H1 (cell line): ENCODE measurements around the gene RCAN3. TPM values are rescaled to one million over a fixed set of nuclear protein-coding genes. Genes with fewer than 3 reads are reported as not detected.

Source experiments
- CTCF ChIA-PET: fragments of 300-600 bp; sonication (Branson Sonifier 250); formaldehyde crosslinking; loops from one replicate; lab custom pipeline; 2021; ENCODE audit not compliant: partially characterized antibody; lab: Charles Lee
- POLR2A ChIA-PET: fragments of 300-600 bp; sonication (Branson Sonifier 250); formaldehyde crosslinking; loops from one replicate; lab custom pipeline; 2021; ENCODE audit warnings: inconsistent platforms; ENCODE audit not compliant: partially characterized antibody; lab: Charles Lee
- DNase-seq, 2 experiments: peaks; one replicate each; pipeline versions ENCODE4 v3.0.0 to v3.0.0-alpha.2; 2010 to 2022; ENCODE audit warnings: low spot score in 2 of 2, low read depth in 1 of 2, mixed read lengths in 1 of 2
- FAIRE-seq: peaks from 2 replicates; lab custom pipeline; 2011; peaks lifted over from hg19 to GRCh38; lab: Jason Lieb, UNC
- H2AFZ ChIP-seq: 2 replicates; pipeline ENCODE4 v1.8.1; 2012; ENCODE audit warnings: low read length, inconsistent platforms
- H2AK5ac ChIP-seq: 2 replicates; pipeline ENCODE4 v1.6.1; 2013; ENCODE audit warnings: low read depth, low read length
- H2BK120ac ChIP-seq: replicated peaks from 2 replicates; pipeline ENCODE3; 2013; ENCODE audit warnings: low read depth, low read length, inconsistent platforms
- H2BK12ac ChIP-seq: 2 replicates; pipeline ENCODE4 v1.6.1; 2013; ENCODE audit warnings: low read depth, low read length
- H2BK15ac ChIP-seq: 2 replicates; pipeline ENCODE4 v1.6.1; 2013; ENCODE audit warnings: low read length
- H2BK20ac ChIP-seq: 2 replicates; pipeline ENCODE4 v1.6.1; 2013; ENCODE audit warnings: low read length
- H2BK5ac ChIP-seq: 2 replicates; pipeline ENCODE4 v1.6.1; 2013; ENCODE audit warnings: low read depth, low read length
- H3K14ac ChIP-seq: 2 replicates; pipeline ENCODE4 v1.6.1; 2013; ENCODE audit warnings: inconsistent platforms; ENCODE audit not compliant: insufficient read length
- H3K18ac ChIP-seq: 2 replicates; pipeline ENCODE4 v1.6.1; 2013; ENCODE audit warnings: low read length; ENCODE audit errors: extremely low read depth
- H3K23ac ChIP-seq: 2 replicates; pipeline ENCODE4 v1.6.1; 2013; ENCODE audit warnings: inconsistent platforms; ENCODE audit not compliant: insufficient read length
- H3K23me2 ChIP-seq: 2 replicates; pipeline ENCODE4 v1.6.1; 2013; ENCODE audit warnings: low read depth, low read length
- H3K27ac ChIP-seq: 2 replicates; pipeline ENCODE4 v1.6.1; 2011; ENCODE audit warnings: low read depth, low read length, inconsistent platforms
- H3K27me3 ChIP-seq, 4 experiments: replicated peaks in 1 of 4; 1 replicate in 1 of 4; 2 replicates in 3 of 4; pipeline versions ENCODE4 v1.6.1 to v1.8.1; 2011 to 2013; ENCODE audit warnings: low read length in 3 of 4, mild to moderate bottlenecking in 3 of 4, inconsistent platforms in 2 of 4, mixed read lengths in 2 of 4, moderate library complexity in 1 of 4; ENCODE audit not compliant: control insufficient read depth in 3 of 4, insufficient read depth in 3 of 4; ENCODE audit errors: extremely low read depth in 1 of 4
- H3K36me3 ChIP-seq, 4 experiments: 2 replicates each; pipeline versions ENCODE4 v1.6.1 to v1.8.1; 2011 to 2013; ENCODE audit warnings: mild to moderate bottlenecking in 4 of 4, low read length in 3 of 4, moderate library complexity in 2 of 4, control low read depth in 1 of 4, inconsistent platforms in 1 of 4; ENCODE audit not compliant: insufficient read depth in 4 of 4, control insufficient read depth in 2 of 4
- H3K4ac ChIP-seq: replicated peaks from 2 replicates; pipeline ENCODE3; 2013; ENCODE audit warnings: low read length, low read depth, mixed read lengths, inconsistent platforms; ENCODE audit not compliant: insufficient read length
- H3K4me1 ChIP-seq, 4 experiments: replicated peaks in 1 of 4; 1 replicate in 1 of 4; 2 replicates in 3 of 4; pipeline versions ENCODE4 v1.6.1 to v1.8.1; 2011 to 2013; ENCODE audit warnings: low read length in 3 of 4, inconsistent platforms in 2 of 4, mixed read lengths in 1 of 4; ENCODE audit not compliant: insufficient read depth in 4 of 4, control insufficient read depth in 3 of 4
- H3K4me2 ChIP-seq, 2 experiments: 2 replicates each; pipeline versions ENCODE4 v1.6.1 to v1.8.1; 2011 to 2013; ENCODE audit warnings: low read depth in 2 of 2, low read length in 2 of 2, control low read depth in 1 of 2, inconsistent platforms in 1 of 2, mild to moderate bottlenecking in 1 of 2; ENCODE audit not compliant: insufficient read depth in 1 of 2
- H3K4me3 ChIP-seq, 4 experiments: fragments of 200-600, 300-600 bp in 1 of 4; sonication (generic), shearing (Covaris generic), sonication (Bioruptor Twin) in 1 of 4; 2 replicates each; pipeline versions ENCODE4 v1.5.1 to v1.8.1; 2011 to 2016; ENCODE audit warnings: low read length in 4 of 4, low read depth in 3 of 4, control low read depth in 2 of 4, inconsistent platforms in 2 of 4, mild to moderate bottlenecking in 2 of 4, mixed read lengths in 1 of 4, moderate library complexity in 1 of 4; ENCODE audit not compliant: insufficient read depth in 2 of 4; ENCODE audit errors: extremely low read depth in 1 of 4
- H3K56ac ChIP-seq: replicated peaks from 2 replicates; pipeline ENCODE3; 2013; ENCODE audit warnings: low read depth, mild to moderate bottlenecking, mixed read lengths, low read length, inconsistent platforms; ENCODE audit not compliant: insufficient read length
- H3K79me1 ChIP-seq: 2 replicates; pipeline ENCODE4 v1.6.1; 2013; ENCODE audit warnings: low read depth, low read length, control low read depth
- H3K79me2 ChIP-seq, 2 experiments: 2 replicates each; pipeline versions ENCODE4 v1.6.1 to v1.8.1; 2012 to 2013; ENCODE audit warnings: low read length in 2 of 2, mild to moderate bottlenecking in 2 of 2, inconsistent platforms in 1 of 2; ENCODE audit not compliant: insufficient read depth in 2 of 2, control insufficient read depth in 1 of 2
- H3K9ac ChIP-seq, 4 experiments: replicated peaks in 1 of 4; 1 replicate in 1 of 4; 2 replicates in 3 of 4; pipeline versions ENCODE4 v1.6.1 to v1.8.1; 2011 to 2013; ENCODE audit warnings: low read depth in 3 of 4, low read length in 3 of 4, control low read depth in 2 of 4, mild to moderate bottlenecking in 2 of 4, moderate library complexity in 2 of 4, inconsistent platforms in 1 of 4; ENCODE audit errors: extremely low read depth in 1 of 4
- H3K9me3 ChIP-seq, 2 experiments: 2 replicates each; pipeline versions ENCODE4 v1.6.1 to v1.8.1; 2012 to 2013; ENCODE audit warnings: mild to moderate bottlenecking in 2 of 2, moderate library complexity in 2 of 2, control low read depth in 1 of 2, inconsistent platforms in 1 of 2, low read depth in 1 of 2, low read length in 1 of 2, mixed read lengths in 1 of 2; ENCODE audit not compliant: insufficient read depth in 2 of 2
- H4K20me1 ChIP-seq, 2 experiments: replicated peaks in 1 of 2; 2 replicates each; pipeline versions ENCODE3 to v1.8.1; 2011 to 2013; ENCODE audit warnings: inconsistent platforms in 2 of 2, low read length in 2 of 2, mild to moderate bottlenecking in 1 of 2; ENCODE audit not compliant: insufficient read depth in 2 of 2, control insufficient read depth in 1 of 2
- H4K5ac ChIP-seq: 2 replicates; pipeline ENCODE4 v1.6.1; 2013; ENCODE audit warnings: low read length, low read depth, mixed read lengths, inconsistent platforms; ENCODE audit not compliant: insufficient read length
- H4K8ac ChIP-seq: 2 replicates; pipeline ENCODE4 v1.8.0; 2013; ENCODE audit warnings: mild to moderate bottlenecking, moderate library complexity, low read length, inconsistent platforms; ENCODE audit not compliant: insufficient read depth; ENCODE audit errors: extremely low read depth
- H4K91ac ChIP-seq: replicated peaks from 2 replicates; pipeline ENCODE3; 2013; ENCODE audit warnings: low read length, mixed read lengths, inconsistent platforms; ENCODE audit not compliant: insufficient read length
- ATF3 ChIP-seq: IDR thresholded peaks from 2 replicates; pipeline ENCODE4 v1.6.1; 2011; ENCODE audit warnings: low read depth, mild to moderate bottlenecking, low read length; ENCODE audit not compliant: insufficient read depth
- JUND ChIP-seq: IDR thresholded peaks from 2 replicates; pipeline ENCODE4 v1.6.1; 2011; ENCODE audit warnings: mild to moderate bottlenecking, improper control_type of control experiment, low read length
- RAD21 ChIP-seq, 2 experiments: IDR thresholded peaks in 1 of 2; conservative IDR thresholded peaks in 1 of 2; 2 replicates each; pipeline ENCODE4 v1.6.1; 2011; ENCODE audit warnings: low read depth in 2 of 2, low read length in 2 of 2, improper control_type of control experiment in 1 of 2, inconsistent platforms in 1 of 2, mild to moderate bottlenecking in 1 of 2, moderate library complexity in 1 of 2
- SP1 ChIP-seq: IDR thresholded peaks from 2 replicates; pipeline ENCODE4 v1.6.1; 2011; ENCODE audit warnings: low read depth, low read length
- WGBS, 2 experiments: shearing (Covaris generic) in 1 of 2; methylation state at CpG; one replicate each; pipeline versions ENCODE4 v1.1.6 to v1.1.7; 2013 to 2015; ENCODE audit warnings: low lambda C conversion rate in 2 of 2, mixed read lengths in 2 of 2, inconsistent platforms in 1 of 2, low coverage in 1 of 2, missing lambda C conversion rate in 1 of 2; ENCODE audit not compliant: insufficient replicate concordance in 2 of 2, insufficient coverage in 1 of 2, insufficient read length in 1 of 2; ENCODE audit errors: extremely low coverage in 1 of 2, missing lambda C conversion rate in 1 of 2; 5-methylcytosine and 5-hydroxymethylcytosine counted together
- polyA plus RNA-seq, 7 experiments: library from polyadenylated mRNA; depleted of rRNA in 3 of 7; stranded (reverse) in 5 of 7; unstranded in 2 of 7; fragments of >200 nt in 5 of 7; fragments of 200-250 nt in 2 of 7; gene quantifications; 1 replicate in 5 of 7; 2 replicates in 1 of 7; 4 replicates in 1 of 7; pipeline versions ENCODE4 v1.2.1 to v1.2.3, GENCODE V29; 2011 to 2013; ENCODE audit warnings: missing spikeins in 2 of 7, mixed read lengths in 2 of 7
- total RNA-seq: library from RNA; stranded (reverse); fragmentation: NEBNext Ultra II Directional; extraction: Animal tissue kit (Norgen Biotek cat#: 25700); gene quantifications from 2 replicates; pipeline ENCODE4 v1.2.1, GENCODE V29; 2021

RCAN3 gene
- total and polyA plus RNA-seq, 2 of the 8 experiments (the other 6 are each of a cell fraction or from before 2014, with no cell fraction given): 5.6 to 16.6 TPM

- no peak overlapping the region for H4K5ac ChIP-seq
- peak overlapping the region; percentile 35; the same call in 1 of the 2 replicates for H4K8ac ChIP-seq
- CTCF ChIA-PET: interaction anchor here (0.5 to 7.5 kb wide), 4 partner anchors 15 to 48 kb away, joined by 3 to 50 read pairs (median 4); no protein-coding TSS in a partner anchor
- H3K4me3 ChIP-seq: no peak overlapping the region
- H3K36me3 ChIP-seq: no peaks in the 10 kb centered on the region
- no peak overlapping the region for H2AK5ac ChIP-seq
- no peak overlapping the region for H2BK5ac ChIP-seq
- H2BK120ac ChIP-seq: no peak overlapping the region
- H3K9me3 ChIP-seq: no peaks in the 10 kb centered on the region
- H3K4me1 ChIP-seq: peaks cover 0 to 3% (median under 1%) of the 10 kb centered on the region in 4 experiments; a peak in 2 of 7 replicates
- 92% methylated on average over 8 of the region's 9 CpGs; no CpG with 5 or more reads in 1 of the 2 experiments for WGBS, 2 experiments
- H4K91ac ChIP-seq: no peak overlapping the region
- FAIRE-seq: no peak
- no peak overlapping the region for H2BK12ac ChIP-seq
- TF ChIP-seq ATF3 (no peak), JUND (no peak), SP1 (no peak), RAD21 (IDR thresholded peaks at IDR 0.05 in 1 of 2, conservative IDR thresholded peaks at IDR 0.05 in 1 of 2; ENCODE audit: low read depth in 2 of 2, low read length in 2 of 2) (no peak)
- TF ChIP-seq, all 59 proteins: peak for 0
- Histone ChIP-seq H3K4ac (no peak overlapping the region), H2AFZ (no peak overlapping the region), H3K23me2 (no peaks in the 10 kb centered on the region), H3K79me1 (no peaks in the 10 kb centered on the region; the same call in 1 of the 2 replicates), H3K23ac (no peak overlapping the region), H3K27me3 (no peaks in the 10 kb centered on the region), H2BK20ac (no peak overlapping the region), H3K18ac (no peak overlapping the region), H3K27ac (no peak overlapping the region), H3K56ac (no peak overlapping the region), H3K4me2 (no peak overlapping the region), H3K14ac (no peak overlapping the region), H3K79me2 (no peaks in the 10 kb centered on the region), H4K20me1 (no peaks in the 10 kb centered on the region), H2BK15ac (no peak overlapping the region), H3K9ac (no peak overlapping the region)
- POLR2A ChIA-PET: interaction anchor here (0.6 kb wide), 1 partner anchor 140 kb away, joined by 3 read pairs; no protein-coding TSS in a partner anchor
- DNase-seq: no peak
Observed at GRCh38 chr1:24572301-24572700, 69.7 kb downstream of the RCAN3 start.
